Loucy (cell line): ENCODE data around the gene KDM2B.

ENCODE experiments used
- CTCF ChIP-seq: fragments of 200-600 bp; sonication (generic); conservative IDR thresholded peaks from 2 replicates; pipeline ENCODE4 v1.5.1; 2014; ENCODE audit warnings: mild to moderate bottlenecking, antibody characterized with exemption, low read length
- EZH2phosphoT487 ChIP-seq: fragments of 200-600 bp; IDR thresholded peaks from 2 replicates; pipeline ENCODE4 v1.6.1; 2018; ENCODE audit warnings: antibody characterized with exemption, mild to moderate bottlenecking, moderate library complexity, borderline replicate concordance

- no peak for TF ChIP-seq CTCF
- no peak for TF ChIP-seq EZH2phosphoT487
These were observed 6.8 kb downstream of the KDM2B start for GRCh38 chr12:121574025-121574424.
